GM23248 (cell line): ENCODE measurements around the gene NEMP2.
"Not testable (repeated sequence)": the region's sequence is repeated elsewhere in the genome, so short reads cannot be mapped to it uniquely, and the experiment has no call there.

Experiments
- EZH2 ChIP-seq: fragments of 200-600 bp; sonication (generic); IDR thresholded peaks from 2 replicates; pipeline ENCODE4 v1.6.1; 2018; ENCODE audit warnings: antibody characterized with exemption, mild to moderate bottlenecking; ENCODE audit not compliant: insufficient read depth, poor library complexity, severe bottlenecking
- EZH2phosphoT487 ChIP-seq: fragments of 200-600 bp; sonication (generic); IDR thresholded peaks from 2 replicates; pipeline ENCODE4 v1.6.1; 2018; ENCODE audit warnings: antibody characterized with exemption, moderate library complexity, mild to moderate bottlenecking, low read depth; ENCODE audit not compliant: insufficient read depth

- not testable (repeated sequence) for TF ChIP-seq EZH2, EZH2phosphoT487
Measured at GRCh38 chr2:190494600-190495227, 39.8 kb downstream of the NEMP2 start.
